GM15510 (cell line): ENCODE data around the gene SH3RF3.

Source experiments
- POLR2A ChIP-seq: IDR thresholded peaks from 3 replicates; pipeline ENCODE4 v1.6.1; 2011; ENCODE audit warnings: borderline replicate concordance; ENCODE audit not compliant: insufficient read length; ENCODE audit errors: extremely low read depth

SH3RF3 gene

DNA sequence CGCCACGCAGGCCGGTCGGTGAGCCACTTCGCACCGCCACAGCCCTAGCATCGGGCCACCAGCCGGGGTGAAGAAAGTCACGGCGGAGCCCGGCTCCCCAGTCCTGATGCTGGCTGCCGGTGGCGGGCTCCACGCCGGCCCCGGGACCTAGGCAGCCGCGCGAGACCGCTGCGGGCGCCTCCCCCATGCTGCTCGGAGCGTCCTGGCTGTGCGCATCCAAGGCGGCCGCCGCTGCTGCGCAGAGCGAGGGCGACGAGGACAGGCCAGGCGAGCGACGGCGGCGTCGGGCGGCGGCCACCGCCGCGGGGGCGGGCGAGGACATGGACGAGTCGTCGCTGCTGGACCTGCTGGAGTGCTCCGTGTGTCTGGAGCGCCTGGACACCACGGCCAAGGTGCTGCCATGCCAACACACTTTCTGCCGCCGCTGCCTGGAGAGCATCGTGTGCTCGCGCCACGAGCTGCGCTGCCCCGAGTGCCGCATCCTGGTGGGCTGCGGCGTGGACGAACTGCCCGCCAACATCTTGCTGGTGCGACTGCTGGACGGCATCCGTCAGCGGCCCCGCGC, 433 bp downstream of the SH3RF3 start:
- TF ChIP-seq POLR2A, result no peak

GRCh38 chr2:109129921-109130722, 1.1 kb downstream of the SH3RF3 start:
- TF ChIP-seq POLR2A, result no peak

DNA sequence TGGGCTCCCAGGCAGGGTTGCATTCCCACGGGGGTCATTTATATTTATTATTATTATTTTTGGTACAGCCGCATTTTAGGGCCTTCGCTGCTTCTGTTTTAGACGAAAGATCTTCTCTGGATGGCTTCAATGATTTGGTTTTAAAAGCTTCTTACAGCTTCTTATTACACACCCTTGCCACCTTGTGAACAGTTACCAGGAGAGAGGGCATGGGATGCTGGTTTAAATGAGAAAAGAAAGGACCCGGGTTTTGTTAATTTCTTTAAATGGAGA, 1.7 kb downstream of the SH3RF3 start:
- no peak for TF ChIP-seq POLR2A

DNA sequence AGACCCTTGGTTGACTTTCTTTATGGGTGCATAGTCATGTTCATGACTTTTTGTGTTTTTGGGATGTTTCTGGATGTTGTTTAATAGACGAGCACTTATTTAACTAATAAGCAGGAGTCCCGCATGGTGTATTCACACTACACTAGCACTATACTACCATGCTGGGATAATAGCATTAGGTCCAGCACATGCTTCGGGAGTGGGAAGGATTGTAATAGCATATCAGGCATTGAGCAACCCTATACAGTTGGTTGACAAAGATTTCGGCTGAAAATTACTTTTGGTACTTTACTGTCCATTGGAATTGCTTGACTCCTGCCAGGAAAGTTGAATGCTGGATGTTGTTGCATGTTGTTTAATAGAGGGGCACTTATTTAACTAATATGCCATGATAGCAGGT, 2.8 kb downstream of the SH3RF3 start:
- no peak for TF ChIP-seq POLR2A

- no peak for TF ChIP-seq POLR2A
Measured at GRCh38 chr2:109132626-109133025, 3.6 kb downstream of the SH3RF3 start.

DNA sequence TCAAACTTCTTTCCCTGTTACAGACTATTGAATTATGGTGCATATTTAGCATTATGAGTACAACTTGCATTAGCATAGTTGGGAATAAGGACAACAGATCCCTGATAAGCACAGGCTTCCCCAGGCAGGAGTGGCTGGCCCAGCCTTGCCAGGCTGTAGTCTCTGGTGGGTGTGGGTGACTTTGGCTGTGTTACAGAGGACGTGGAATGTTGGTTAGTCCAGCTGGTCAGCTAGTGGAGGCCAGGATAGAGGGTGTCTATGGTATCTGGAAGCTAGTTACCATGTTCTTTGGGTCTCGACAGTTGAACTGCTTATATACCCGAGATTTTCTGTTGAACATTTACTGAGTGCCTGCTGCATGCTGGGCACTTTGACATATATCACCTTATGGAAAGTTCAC, 4.7 kb downstream of the SH3RF3 start:
- TF ChIP-seq POLR2A, result no peak

DNA sequence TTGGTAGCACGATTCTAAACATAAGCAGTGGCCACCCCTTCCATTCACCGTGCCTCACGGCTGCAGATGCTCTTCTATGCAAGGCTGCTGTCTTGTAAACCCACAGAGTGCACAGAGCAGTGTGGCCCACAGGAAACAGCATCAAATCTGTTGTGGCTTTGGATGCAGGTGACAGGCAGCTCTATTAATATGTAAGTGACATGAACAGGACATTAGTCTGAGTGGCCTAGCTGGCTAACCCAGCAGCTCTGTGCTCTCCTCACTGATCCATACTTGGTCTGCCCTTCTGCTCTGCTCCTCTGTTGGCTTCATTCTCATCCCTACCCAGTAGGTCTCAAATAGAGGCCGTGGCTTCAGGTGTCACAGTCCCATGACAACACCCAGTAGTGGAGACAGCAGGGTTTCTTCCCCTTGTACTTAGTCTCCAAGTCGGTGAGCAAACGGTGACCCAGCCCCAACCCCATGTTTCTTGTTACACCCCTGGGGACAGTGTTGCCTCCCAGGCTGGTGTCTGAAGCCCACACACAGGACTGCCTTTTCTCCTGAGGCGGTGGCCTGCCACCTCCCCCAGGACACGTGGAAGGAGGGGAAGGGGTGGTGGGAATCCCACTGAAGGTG, 5.8 kb downstream of the SH3RF3 start:
- TF ChIP-seq POLR2A, result no peak

- TF ChIP-seq POLR2A, result no peak
Measured at GRCh38 chr2:109135359-109136197, 6.6 kb downstream of the SH3RF3 start.

- TF ChIP-seq POLR2A, result no peak
Measured at GRCh38 chr2:109136542-109136941, 7.5 kb downstream of the SH3RF3 start.

- TF ChIP-seq POLR2A, result no peak
Measured at GRCh38 chr2:109137616-109138015, 8.6 kb downstream of the SH3RF3 start.

DNA sequence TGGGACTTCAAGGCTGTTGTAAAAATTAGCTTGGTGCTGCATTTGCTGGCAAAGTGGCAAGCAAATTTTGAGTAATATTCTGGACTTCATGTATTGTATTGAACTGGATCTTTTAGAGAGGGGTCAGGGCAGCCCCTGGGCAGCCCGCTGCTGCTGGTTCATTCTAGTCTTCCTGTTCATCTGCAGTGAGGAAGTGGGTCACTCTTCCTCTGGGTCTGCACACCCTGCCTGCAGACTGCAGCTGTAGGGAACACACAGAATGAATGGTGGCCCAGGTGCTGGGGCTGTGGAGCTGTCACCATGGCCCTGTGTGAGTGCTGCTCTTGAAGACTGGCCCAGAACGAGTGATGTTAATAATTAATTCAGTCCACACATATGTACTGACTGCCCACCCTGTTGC, 9.4 kb downstream of the SH3RF3 start:
- no peak for TF ChIP-seq POLR2A

- TF ChIP-seq POLR2A, result no peak
Measured at GRCh38 chr2:109139002-109139401, 10.0 kb downstream of the SH3RF3 start.

GRCh38 chr2:109139865-109140396, 10.9 kb downstream of the SH3RF3 start:
- no peak for TF ChIP-seq POLR2A

- no peak for TF ChIP-seq POLR2A
Measured at GRCh38 chr2:109141006-109141600, 12.1 kb downstream of the SH3RF3 start.
